Measurements from ENCODE around the gene PALD1. TPM values are rescaled to one million over a fixed set of nuclear protein-coding genes. Genes with fewer than 3 reads are reported as not detected.

Gene PALD1
- total RNA-seq, 1 experiment from 2014 or later: 33.1 TPM

GRCh38 chr10:70538195-70538520, 59.6 kb downstream of the PALD1 start:
- no TSS peak for BruUV-seq (replicated peaks)
- peaks cover 16 to 29% of the 10 kb centered on the region in 2 experiments; a peak in 3 of 4 replicates for H3K36me3 ChIP-seq (ENCODE audit: control insufficient read depth in 1 of 2, insufficient read depth in 2 of 2, low read length in 2 of 2)
- no peak overlapping the region for H3K4me2 ChIP-seq (ENCODE audit: low read length)
- intact Hi-C loops (cut with micrococcal nuclease): loop anchor here (5.0 kb wide), 2 partner anchors 61 to 316 kb away; partner anchors contain the start of gene PALD1
- ATAC-seq (no peak), DNase-seq (ENCODE audit: low read depth, low spot score) (no peak)
- H3K27ac ChIP-seq (ENCODE audit: low read depth, low read length): no peak overlapping the region
- no peaks in the 10 kb centered on the region for H3K79me2 ChIP-seq (ENCODE audit: insufficient read depth, low read length)
- H2AFZ ChIP-seq (ENCODE audit: low read depth, low read length, poor library complexity, severe bottlenecking): no peak overlapping the region
- no peaks in the 10 kb centered on the region for H4K20me1 ChIP-seq (ENCODE audit: insufficient read depth)
- ChIA-PET CTCF (interaction anchor here (3.7 kb wide), 1 partner anchor 76 kb away, joined by 21 read pairs; no protein-coding TSS in a partner anchor), RAD21 (ENCODE audit: low non-redundant PET in 1 of 2, low total read pairs in 2 of 2, uncharacterized antibody in 2 of 2, unreplicated experiment in 2 of 2) (interaction anchor here in 1 of 2 experiments (1.4 kb wide), 1 partner anchor 76 kb away, joined by 7 read pairs; no protein-coding TSS in a partner anchor), POLR2A (no interaction called here)
- no peak overlapping the region for H3K9ac ChIP-seq (ENCODE audit: low read length)
- no peak overlapping the region for H3K4me3 ChIP-seq (replicated peaks in 1 of 2; ENCODE audit: low read depth in 1 of 2, low read length in 2 of 2)
- peaks cover 3 to 11% of the 10 kb centered on the region in 2 experiments; a peak in 2 of 4 replicates for H3K4me1 ChIP-seq (ENCODE audit: control insufficient read depth in 1 of 2, insufficient read depth in 2 of 2, low read length in 2 of 2)
- no peaks in the 10 kb centered on the region for H3K9me2 ChIP-seq (ENCODE audit: insufficient read depth)
- H3K9me3 ChIP-seq (ENCODE audit: control insufficient read depth in 1 of 2, insufficient read depth in 1 of 2, low read depth in 1 of 2, low read length in 2 of 2): no peaks in the 10 kb centered on the region
- TF ChIP-seq TCF7L2 (IDR thresholded peaks at IDR 0.05; ENCODE audit: borderline replicate concordance, extremely low read depth, insufficient read depth, insufficient read length) (no peak), ZNF274 (IDR thresholded peaks at IDR 0.05; ENCODE audit: low read depth, low read length) (no peak), CEBPB (IDR thresholded peaks at IDR 0.05; ENCODE audit: low read depth) (no peak), CTCF (IDR thresholded peaks at IDR 0.05 in 2 of 3, conservative IDR thresholded peaks at IDR 0.05 in 1 of 3; ENCODE audit: borderline replicate concordance in 1 of 3, insufficient read depth in 1 of 3, low read depth in 2 of 3, low read length in 2 of 3) (no peak)
- no peaks in the 10 kb centered on the region for H3K27me3 ChIP-seq (ENCODE audit: insufficient read depth, low read length)

GRCh38 chr10:70538731-70539338, 60.3 kb downstream of the PALD1 start:
- ATAC-seq: no peak
- CTCF ChIA-PET: interaction anchor here (3.7 kb wide), 1 partner anchor 77 kb away, joined by 21 read pairs; no protein-coding TSS in a partner anchor
- TF ChIP-seq CBX3 (IDR thresholded peaks at IDR 0.05; ENCODE audit: low read depth): no peak
- no peak for TF ChIP-seq CEBPB (IDR thresholded peaks at IDR 0.05; ENCODE audit: low read depth)
- no peak for TF ChIP-seq EZH2 (IDR thresholded peaks at IDR 0.05)
- no peak for TF ChIP-seq ELF1 (IDR thresholded peaks at IDR 0.05; ENCODE audit: borderline replicate concordance, low read depth)
- no peak for TF ChIP-seq ZNF274 (IDR thresholded peaks at IDR 0.05; ENCODE audit: low read depth, low read length)
- TF ChIP-seq EZH2phosphoT487 (IDR thresholded peaks at IDR 0.05; ENCODE audit: borderline replicate concordance): no peak
- TF ChIP-seq MAX (IDR thresholded peaks at IDR 0.05): no peak
- TF ChIP-seq ATF3 (IDR thresholded peaks at IDR 0.05): no peak
- TF ChIP-seq POLR2AphosphoS5 (IDR thresholded peaks at IDR 0.05; ENCODE audit: low read depth, low read length): no peak
- no peak for TF ChIP-seq SRF (IDR thresholded peaks at IDR 0.05; ENCODE audit: low read depth)
- TF ChIP-seq ZBTB33 (IDR thresholded peaks at IDR 0.05; ENCODE audit: extremely low read depth, insufficient replicate concordance, low read length): no peak

More at GRCh38 chr10:70538731-70539338, 60.3 kb downstream of the PALD1 start:
- intact Hi-C loops (cut with micrococcal nuclease): loop anchor here (5.0 kb wide), 2 partner anchors 62 to 317 kb away; partner anchors contain the start of gene PALD1
- H3K36me3 ChIP-seq (ENCODE audit: control insufficient read depth in 1 of 2, insufficient read depth in 2 of 2, low read length in 2 of 2): peaks cover 16 to 36% of the 10 kb centered on the region in 2 experiments; a peak in 3 of 4 replicates
- no peak overlapping the region for H3K27ac ChIP-seq (ENCODE audit: low read depth, low read length)
- no peaks in the 10 kb centered on the region for H3K79me2 ChIP-seq (ENCODE audit: insufficient read depth, low read length)
- H3K27me3 ChIP-seq (ENCODE audit: insufficient read depth, low read length): no peaks in the 10 kb centered on the region
- no peaks in the 10 kb centered on the region for H4K20me1 ChIP-seq (ENCODE audit: insufficient read depth)
- no peak for DNase-seq (ENCODE audit: low read depth, low spot score)
- ChIA-PET RAD21 (ENCODE audit: low non-redundant PET in 1 of 2, low total read pairs in 2 of 2, uncharacterized antibody in 2 of 2, unreplicated experiment in 2 of 2) (interaction anchor here in 1 of 2 experiments (1.4 kb wide), 1 partner anchor 77 kb away, joined by 7 read pairs; no protein-coding TSS in a partner anchor), POLR2A (no interaction called here)
- no peak overlapping the region for H3K9ac ChIP-seq (ENCODE audit: low read length)
- H3K9me2 ChIP-seq (ENCODE audit: insufficient read depth): no peaks in the 10 kb centered on the region
- peaks cover 3 to 11% of the 10 kb centered on the region in 2 experiments; a peak in 2 of 4 replicates for H3K4me1 ChIP-seq (ENCODE audit: control insufficient read depth in 1 of 2, insufficient read depth in 2 of 2, low read length in 2 of 2)
- no peak overlapping the region for H2AFZ ChIP-seq (ENCODE audit: low read depth, low read length, poor library complexity, severe bottlenecking)
- BruUV-seq (replicated peaks): no TSS peak
- no peak overlapping the region for H3K4me2 ChIP-seq (ENCODE audit: low read length)
- H3K9me3 ChIP-seq (ENCODE audit: control insufficient read depth in 1 of 2, insufficient read depth in 1 of 2, low read depth in 1 of 2, low read length in 2 of 2): no peaks in the 10 kb centered on the region
- H3K4me3 ChIP-seq (replicated peaks in 1 of 2; ENCODE audit: low read depth in 1 of 2, low read length in 2 of 2): no peak overlapping the region

All from HCT116 (cell line).